Measurements from ENCODE around the gene TXNDC9.
"Not testable (repeated sequence)": the region's sequence is repeated elsewhere in the genome, so short reads cannot be mapped to it uniquely, and the experiment has no call there.

TXNDC9 gene

GRCh38 chr2:99346218-99346617 lies 10.1 kb upstream of the TXNDC9 start:
- H3K27me3 ChIP-seq (ENCODE audit: insufficient read depth, poor library complexity, severe bottlenecking): no peaks in the 10 kb centered on the region
- ATAC-seq (ENCODE audit: low read depth): no peak

GRCh38 chr2:99345446-99345845 lies 9.3 kb upstream of the TXNDC9 start:
- H3K4me1 ChIP-seq (ENCODE audit: insufficient read depth, poor library complexity, severe bottlenecking); DNase-seq (ENCODE audit: low spot score); ATAC-seq (ENCODE audit: low read depth); H3K9me3 ChIP-seq (ENCODE audit: severe bottlenecking); H3K36me3 ChIP-seq (ENCODE audit: low read depth); H3K27ac ChIP-seq (ENCODE audit: poor library complexity, severe bottlenecking); H3K4me3 ChIP-seq (ENCODE audit: severe bottlenecking); H3K27me3 ChIP-seq (ENCODE audit: insufficient read depth, poor library complexity, severe bottlenecking): not testable (repeated sequence)

More at GRCh38 chr2:99346218-99346617, 10.1 kb upstream of the TXNDC9 start:
- Histone ChIP-seq H3K4me3 (ENCODE audit: severe bottlenecking) (no peak overlapping the region), H3K4me1 (ENCODE audit: insufficient read depth, poor library complexity, severe bottlenecking) (peaks cover 3% of the 10 kb centered on the region), H3K36me3 (ENCODE audit: low read depth) (no peaks in the 10 kb centered on the region), H3K27ac (ENCODE audit: poor library complexity, severe bottlenecking) (no peak overlapping the region), H3K9me3 (ENCODE audit: severe bottlenecking) (no peaks in the 10 kb centered on the region)
- DNase-seq (ENCODE audit: low spot score): no peak
- TF ChIP-seq CTCF (IDR thresholded peaks at IDR 0.05; ENCODE audit: poor library complexity, severe bottlenecking): no peak

- Histone ChIP-seq H3K9me3 (ENCODE audit: severe bottlenecking) (no peaks in the 10 kb centered on the region), H3K27me3 (ENCODE audit: insufficient read depth, poor library complexity, severe bottlenecking) (no peaks in the 10 kb centered on the region), H3K27ac (ENCODE audit: poor library complexity, severe bottlenecking) (no peak overlapping the region), H3K36me3 (ENCODE audit: low read depth) (no peaks in the 10 kb centered on the region), H3K4me1 (ENCODE audit: insufficient read depth, poor library complexity, severe bottlenecking) (peaks cover 15% of the 10 kb centered on the region), H3K4me3 (ENCODE audit: severe bottlenecking) (no peak overlapping the region)
- DNase-seq (ENCODE audit: low spot score) (no peak), ATAC-seq (ENCODE audit: low read depth) (no peak)
- TF ChIP-seq CTCF (IDR thresholded peaks at IDR 0.05; ENCODE audit: poor library complexity, severe bottlenecking): no peak
These were observed 6.4 kb upstream of the TXNDC9 start for GRCh38 chr2:99342536-99342935.

GRCh38 chr2:99340669-99341236 lies 4.6 kb upstream of the TXNDC9 start:
- Histone ChIP-seq H3K27ac (ENCODE audit: poor library complexity, severe bottlenecking) (no peak overlapping the region), H3K27me3 (ENCODE audit: insufficient read depth, poor library complexity, severe bottlenecking) (no peaks in the 10 kb centered on the region), H3K9me3 (ENCODE audit: severe bottlenecking) (no peaks in the 10 kb centered on the region), H3K36me3 (ENCODE audit: low read depth) (no peaks in the 10 kb centered on the region), H3K4me1 (ENCODE audit: insufficient read depth, poor library complexity, severe bottlenecking) (peaks cover 15% of the 10 kb centered on the region), H3K4me3 (ENCODE audit: severe bottlenecking) (no peak overlapping the region)
- no peak for TF ChIP-seq CTCF (IDR thresholded peaks at IDR 0.05; ENCODE audit: poor library complexity, severe bottlenecking)
- DNase-seq (ENCODE audit: low spot score) (no peak), ATAC-seq (ENCODE audit: low read depth) (no peak)

GRCh38 chr2:99338029-99338585 lies 2.0 kb upstream of the TXNDC9 start:
- Histone ChIP-seq H3K27ac (ENCODE audit: poor library complexity, severe bottlenecking) (peak overlapping the region; percentile 77), H3K27me3 (ENCODE audit: insufficient read depth, poor library complexity, severe bottlenecking) (no peaks in the 10 kb centered on the region), H3K36me3 (ENCODE audit: low read depth) (peaks cover 5% of the 10 kb centered on the region), H3K4me3 (ENCODE audit: severe bottlenecking) (peak overlapping the region; percentile 59), H3K9me3 (ENCODE audit: severe bottlenecking) (no peaks in the 10 kb centered on the region), H3K4me1 (ENCODE audit: insufficient read depth, poor library complexity, severe bottlenecking) (peaks cover 15% of the 10 kb centered on the region)
- DNase-seq (ENCODE audit: low spot score) (no peak), ATAC-seq (ENCODE audit: low read depth) (no peak)
- TF ChIP-seq CTCF (IDR thresholded peaks at IDR 0.05; ENCODE audit: poor library complexity, severe bottlenecking): no peak

All from RWPE2 (cell line).